ENCODE measurements around the gene MYO1F. TPM values are rescaled to one million over a fixed set of nuclear protein-coding genes. Genes with fewer than 3 reads are reported as not detected.
"Not testable (repeated sequence)": the region's sequence is repeated elsewhere in the genome, so short reads cannot be mapped to it uniquely, and the experiment has no call there.

MYO1F gene
- total and polyA plus RNA-seq, 3 experiments from 2014 or later: 68.0 to 161 (median 81.3) TPM

- H3K27ac ChIP-seq (ENCODE audit: low read depth, low read length): no peak overlapping the region
Measured at GRCh38 chr19:8557642-8558238, 19.5 kb downstream of the MYO1F start.

GRCh38 chr19:8553729-8554128 lies 23.5 kb downstream of the MYO1F start:
- Histone ChIP-seq H3K36me3 (ENCODE audit: insufficient read depth, low read length) (peaks cover 14% of the 10 kb centered on the region), H3K4me1 (ENCODE audit: insufficient read depth, low read length) (peaks cover 13% of the 10 kb centered on the region)
- ChIA-PET POLR2A (interaction anchor here (0.9 kb wide), 1 partner anchor 40 kb away, joined by 3 read pairs; the partner anchor contains the start of gene ZNF414), CTCF (interaction anchor here (0.9 to 3.2 kb wide), 2 partner anchors 25 to 27 kb away, joined by 3 to 14 read pairs; partner anchors contain the start of gene MYO1F)
- peaks cover 19 to 37% (median 21%) of the 10 kb centered on the region in 3 donors for H3K4me1 Mint-ChIP-seq
- peak overlapping the region in 5 of 8 donors; percentile 50 to 94 (median 78) for H3K27ac Mint-ChIP-seq
- H3K9me3 ChIP-seq (ENCODE audit: low read length); DNase-seq; H3K27me3 Mint-ChIP-seq; H3K27me3 ChIP-seq (ENCODE audit: insufficient read depth, low read length, poor library complexity, severe bottlenecking); H3K27ac ChIP-seq (ENCODE audit: low read depth, low read length); H3K9me3 Mint-ChIP-seq; H3K4me3 ChIP-seq (ENCODE audit: low read length): not testable (repeated sequence)
- H3K4me3 Mint-ChIP-seq: peak overlapping the region in 1 of 7 donors; percentile 8
- H3K36me3 Mint-ChIP-seq: peaks cover 5 to 71% (median 14%) of the 10 kb centered on the region in 3 donors

More at GRCh38 chr19:8557642-8558238, 19.5 kb downstream of the MYO1F start:
- CTCF ChIA-PET: interaction anchor here (0.9 to 5.0 kb wide), 5 partner anchors 18 to 84 kb away, joined by 3 to 43 read pairs (median 4); partner anchors contain the start of genes MYO1F and ZNF414
- Mint-ChIP-seq H3K4me3 (peak overlapping the region in 3 of 7 donors; percentile 6 to 42 (median 26)), H3K9me3 (no peaks in the 10 kb centered on the region), H3K4me1 (peaks cover 39 to 60% (median 49%) of the 10 kb centered on the region in 3 donors), H3K36me3 (peaks cover 4 to 56% (median 12%) of the 10 kb centered on the region in 3 donors), H3K27me3 (peaks cover 0 to 2% of the 10 kb centered on the region in 2 donors), H3K27ac (peak overlapping the region; percentile 75 to 94 (median 90))
- DNase-seq: no peak
- POLR2A ChIA-PET: interaction anchor here (1.7 kb wide), 2 partner anchors 11 to 22 kb away, joined by 3 to 8 read pairs; no protein-coding TSS in a partner anchor
- Histone ChIP-seq H3K4me1 (ENCODE audit: insufficient read depth, low read length) (peaks cover 19% of the 10 kb centered on the region), H3K36me3 (ENCODE audit: insufficient read depth, low read length) (peaks cover 9% of the 10 kb centered on the region), H3K9me3 (ENCODE audit: low read length) (no peaks in the 10 kb centered on the region), H3K27me3 (ENCODE audit: insufficient read depth, low read length, poor library complexity, severe bottlenecking) (no peaks in the 10 kb centered on the region), H3K4me3 (ENCODE audit: low read length) (no peak overlapping the region)

GRCh38 chr19:8552810-8553209 lies 24.4 kb downstream of the MYO1F start:
- Histone ChIP-seq H3K27me3 (ENCODE audit: insufficient read depth, low read length, poor library complexity, severe bottlenecking) (no peaks in the 10 kb centered on the region), H3K4me1 (ENCODE audit: insufficient read depth, low read length) (peaks cover 6% of the 10 kb centered on the region), H3K9me3 (ENCODE audit: low read length) (no peaks in the 10 kb centered on the region), H3K4me3 (ENCODE audit: low read length) (no peak overlapping the region), H3K36me3 (ENCODE audit: insufficient read depth, low read length) (peaks cover 14% of the 10 kb centered on the region), H3K27ac (ENCODE audit: low read depth, low read length) (no peak overlapping the region)
- Mint-ChIP-seq H3K27ac (peak overlapping the region in 6 of 8 donors; percentile 50 to 97 (median 68)), H3K27me3 (peaks cover 0 to 2% of the 10 kb centered on the region in 2 donors), H3K9me3 (no peaks in the 10 kb centered on the region), H3K4me3 (no peak overlapping the region), H3K36me3 (peaks cover 5 to 70% (median 11%) of the 10 kb centered on the region in 3 donors), H3K4me1 (peaks cover 10 to 27% (median 12%) of the 10 kb centered on the region in 3 donors)
- no peak for DNase-seq
- POLR2A ChIA-PET: no interaction called here
- CTCF ChIA-PET: interaction anchor here (0.9 to 3.2 kb wide), 2 partner anchors 26 to 28 kb away, joined by 3 to 14 read pairs; partner anchors contain the start of gene MYO1F

GRCh38 chr19:8550070-8550469 lies 27.2 kb downstream of the MYO1F start:
- Mint-ChIP-seq H3K27me3 (peaks cover 0 to 2% of the 10 kb centered on the region in 2 donors), H3K27ac (peak overlapping the region in 2 of 8 donors; percentile 75 to 91), H3K9me3 (no peaks in the 10 kb centered on the region), H3K4me1 (peaks cover 3 to 15% (median 8%) of the 10 kb centered on the region in 3 donors), H3K4me3 (no peak overlapping the region), H3K36me3 (peaks cover 5 to 78% (median 17%) of the 10 kb centered on the region in 3 donors)
- POLR2A ChIA-PET: no interaction called here
- no peak overlapping the region for H3K4me3 ChIP-seq (ENCODE audit: low read length)
- H3K27me3 ChIP-seq (ENCODE audit: insufficient read depth, low read length, poor library complexity, severe bottlenecking): no peaks in the 10 kb centered on the region
- DNase-seq: no peak
- no peaks in the 10 kb centered on the region for H3K4me1 ChIP-seq (ENCODE audit: insufficient read depth, low read length)
- CTCF ChIA-PET: interaction anchor here (1.3 to 14.5 kb wide), 2 partner anchors 29 to 45 kb away, joined by 3 to 112 read pairs; partner anchors contain the start of gene MYO1F
- H3K36me3 ChIP-seq (ENCODE audit: insufficient read depth, low read length): peaks cover 14% of the 10 kb centered on the region
- no peak overlapping the region for H3K27ac ChIP-seq (ENCODE audit: low read depth, low read length)
- H3K9me3 ChIP-seq (ENCODE audit: low read length): no peaks in the 10 kb centered on the region

GRCh38 chr19:8545743-8546142 lies 31.5 kb downstream of the MYO1F start:
- no peaks in the 10 kb centered on the region for H3K9me3 Mint-ChIP-seq
- no peaks in the 10 kb centered on the region for H3K27me3 ChIP-seq (ENCODE audit: insufficient read depth, low read length, poor library complexity, severe bottlenecking)
- peaks cover 0 to 2% (median 0%) of the 10 kb centered on the region in 3 donors for H3K4me1 Mint-ChIP-seq
- H3K27ac ChIP-seq (ENCODE audit: low read depth, low read length): no peak overlapping the region
- H3K36me3 ChIP-seq (ENCODE audit: insufficient read depth, low read length): no peaks in the 10 kb centered on the region
- H3K27ac Mint-ChIP-seq: peak overlapping the region in 2 of 8 donors; percentile 20 to 21
- peaks cover 0 to 3% of the 10 kb centered on the region in 2 donors for H3K27me3 Mint-ChIP-seq
- H3K9me3 ChIP-seq (ENCODE audit: low read length): no peaks in the 10 kb centered on the region
- DNase-seq: no peak
- peaks cover 0 to 71% (median 7%) of the 10 kb centered on the region in 3 donors for H3K36me3 Mint-ChIP-seq
- H3K4me3 ChIP-seq (ENCODE audit: low read length): no peak overlapping the region
- CTCF ChIA-PET: interaction anchor here (0.7 to 14.5 kb wide), 5 partner anchors 23 to 96 kb away, joined by 3 to 112 read pairs (median 3); partner anchors contain the start of genes MYO1F and ZNF414
- no peak overlapping the region for H3K4me3 Mint-ChIP-seq
- H3K4me1 ChIP-seq (ENCODE audit: insufficient read depth, low read length): no peaks in the 10 kb centered on the region
- POLR2A ChIA-PET: interaction anchor here (0.6 to 1.3 kb wide), 5 partner anchors 12 to 138 kb away, joined by 3 to 7 read pairs (median 4); no protein-coding TSS in a partner anchor

GRCh38 chr19:8544168-8544567 lies 33.1 kb downstream of the MYO1F start:
- Histone ChIP-seq H3K27ac (ENCODE audit: low read depth, low read length) (no peak overlapping the region), H3K36me3 (ENCODE audit: insufficient read depth, low read length) (no peaks in the 10 kb centered on the region), H3K27me3 (ENCODE audit: insufficient read depth, low read length, poor library complexity, severe bottlenecking) (no peaks in the 10 kb centered on the region), H3K4me3 (ENCODE audit: low read length) (no peak overlapping the region), H3K4me1 (ENCODE audit: insufficient read depth, low read length) (no peaks in the 10 kb centered on the region), H3K9me3 (ENCODE audit: low read length) (no peaks in the 10 kb centered on the region)
- H3K36me3 Mint-ChIP-seq: peaks cover 0 to 71% (median 7%) of the 10 kb centered on the region in 3 donors
- H3K9me3 Mint-ChIP-seq: no peaks in the 10 kb centered on the region
- H3K4me3 Mint-ChIP-seq: no peak overlapping the region
- CTCF ChIA-PET: interaction anchor here (1.4 to 14.5 kb wide), 2 partner anchors 30 to 35 kb away, joined by 3 to 112 read pairs; partner anchors contain the start of genes MYO1F and ZNF414
- H3K27ac Mint-ChIP-seq: no peak overlapping the region
- no peak for DNase-seq
- peaks cover 0 to 2% (median 0%) of the 10 kb centered on the region in 3 donors for H3K4me1 Mint-ChIP-seq
- H3K27me3 Mint-ChIP-seq: peaks cover 0 to 3% of the 10 kb centered on the region in 2 donors
- POLR2A ChIA-PET: no interaction called here

- Mint-ChIP-seq H3K36me3 (peaks cover 4 to 71% (median 9%) of the 10 kb centered on the region in 3 donors), H3K27ac (peak overlapping the region in 1 of 8 donors; percentile 6), H3K9me3 (no peaks in the 10 kb centered on the region), H3K4me1 (peaks cover 0 to 2% (median 0%) of the 10 kb centered on the region in 3 donors), H3K4me3 (no peak overlapping the region), H3K27me3 (peaks cover 0 to 4% of the 10 kb centered on the region in 2 donors)
- no peak overlapping the region for H3K27ac ChIP-seq (ENCODE audit: low read depth, low read length)
- peaks cover 7% of the 10 kb centered on the region for H3K36me3 ChIP-seq (ENCODE audit: insufficient read depth, low read length)
- CTCF ChIA-PET: interaction anchor here (1.1 to 14.5 kb wide), 2 partner anchors 31 to 39 kb away, joined by 3 to 112 read pairs; partner anchors contain the start of gene MYO1F
- no peak overlapping the region for H3K4me3 ChIP-seq (ENCODE audit: low read length)
- H3K4me1 ChIP-seq (ENCODE audit: insufficient read depth, low read length): no peaks in the 10 kb centered on the region
- no peak for DNase-seq
- POLR2A ChIA-PET: interaction anchor here (0.7 kb wide), 1 partner anchor 126 kb away, joined by 3 read pairs; the partner anchor contains the start of gene MARCHF2
- no peaks in the 10 kb centered on the region for H3K9me3 ChIP-seq (ENCODE audit: low read length)
- H3K27me3 ChIP-seq (ENCODE audit: insufficient read depth, low read length, poor library complexity, severe bottlenecking): no peaks in the 10 kb centered on the region
Measured at GRCh38 chr19:8539621-8540149, 37.6 kb downstream of the MYO1F start.

All from CD8-positive, alpha-beta memory T cell (primary cell).